Activated CD8-positive, alpha-beta memory T cell treated with anti-CD3 and anti-CD28 coated beads, Interleukin-2, amount 50 U/mL, for 1 hour (primary cell): ENCODE data around the gene TARBP2.
"Not testable (repeated sequence)": the region's sequence is repeated elsewhere in the genome, so short reads cannot be mapped to it uniquely, and the experiment has no call there.

Source experiments
- DNase-seq: peaks from one replicate; pipeline ENCODE4 v3.0.0-alpha.2; 2020; ENCODE audit errors: extremely low read depth

TARBP2 gene

DNA sequence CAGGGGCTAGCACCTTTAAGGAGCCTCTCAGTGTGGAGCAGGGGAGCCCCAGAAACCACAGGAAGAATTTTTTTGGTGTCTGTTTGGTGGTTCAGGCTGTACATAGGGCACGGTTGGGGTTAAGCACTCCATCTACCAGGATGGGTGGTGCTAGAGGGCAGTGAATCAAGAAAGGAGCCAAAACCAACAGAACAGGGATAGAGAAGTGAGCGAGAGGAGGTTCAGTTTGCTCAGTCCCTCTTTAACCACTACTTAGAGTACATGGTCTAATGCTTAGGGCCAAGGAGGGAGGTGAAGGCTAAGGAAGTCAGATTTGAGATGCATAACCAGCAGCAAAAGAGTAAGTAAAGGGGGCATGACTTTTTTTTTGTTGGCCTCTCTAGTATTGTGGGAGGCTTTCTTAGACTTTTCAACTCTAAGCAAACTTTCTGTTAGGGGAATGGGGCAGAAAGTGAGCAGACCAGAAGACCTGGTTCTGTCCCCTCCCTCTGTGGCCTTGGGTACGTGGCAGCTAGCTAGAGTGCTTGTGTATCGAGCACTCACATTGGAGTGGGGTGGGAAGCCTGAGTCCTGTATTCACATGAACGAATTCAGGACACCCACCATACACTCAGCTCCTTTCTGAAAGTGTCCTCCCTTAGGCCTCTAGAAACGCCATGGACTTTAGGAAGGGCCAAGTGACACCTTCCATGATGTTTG, 12.8 kb downstream of the TARBP2 start:
- no peak for DNase-seq

DNA sequence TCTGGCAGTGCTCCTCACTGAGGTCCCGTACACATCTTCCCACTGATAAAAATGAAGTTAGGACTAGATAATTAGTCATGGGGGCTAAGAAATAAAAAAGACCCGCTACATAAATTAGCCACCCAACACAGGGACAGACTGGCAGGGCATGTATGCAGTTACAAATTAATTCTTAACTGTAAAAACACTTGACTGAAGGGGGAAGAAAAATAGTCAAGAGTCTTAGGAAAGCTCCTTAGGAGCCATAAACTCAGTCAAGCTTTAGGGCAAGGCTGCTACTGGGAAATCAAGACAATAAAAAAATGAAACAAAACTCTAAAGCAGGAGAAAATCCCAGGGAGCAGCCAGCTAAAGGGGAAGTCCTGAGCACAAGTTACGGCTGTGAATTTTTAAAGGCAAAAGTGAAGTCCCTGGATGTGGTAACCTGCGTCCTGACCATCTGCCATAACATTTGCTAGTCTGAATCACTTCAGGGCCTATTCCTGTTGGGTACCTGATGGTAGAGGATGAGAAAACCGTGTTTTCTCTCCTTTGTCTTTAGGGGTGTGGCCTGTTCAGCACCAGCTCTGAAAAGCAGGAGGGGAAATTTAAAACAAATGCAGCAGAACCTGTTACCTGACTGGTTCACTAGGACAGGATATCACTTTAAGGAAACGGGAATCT, 13.7 kb downstream of the TARBP2 start:
- no peak for DNase-seq

DNA sequence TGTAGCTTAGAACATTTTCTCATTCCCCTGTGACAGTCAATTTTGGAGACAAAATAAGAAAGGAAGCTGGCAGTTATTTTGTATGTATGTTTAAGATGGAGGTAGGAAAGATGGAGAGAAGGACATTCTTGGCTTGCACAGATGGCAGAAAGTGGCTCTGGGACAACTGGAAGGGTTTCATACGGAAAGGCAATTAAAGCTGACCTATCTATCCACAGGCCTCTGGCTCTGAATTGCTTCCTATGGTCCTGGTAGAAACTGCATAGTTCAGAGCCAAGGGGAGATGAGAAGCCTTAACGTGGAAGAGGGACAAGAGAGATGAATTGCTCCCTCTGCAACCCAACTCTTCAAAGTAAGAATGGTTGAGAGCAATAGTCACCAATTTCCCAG, 14.2 kb downstream of the TARBP2 start:
- no peak for DNase-seq

DNA sequence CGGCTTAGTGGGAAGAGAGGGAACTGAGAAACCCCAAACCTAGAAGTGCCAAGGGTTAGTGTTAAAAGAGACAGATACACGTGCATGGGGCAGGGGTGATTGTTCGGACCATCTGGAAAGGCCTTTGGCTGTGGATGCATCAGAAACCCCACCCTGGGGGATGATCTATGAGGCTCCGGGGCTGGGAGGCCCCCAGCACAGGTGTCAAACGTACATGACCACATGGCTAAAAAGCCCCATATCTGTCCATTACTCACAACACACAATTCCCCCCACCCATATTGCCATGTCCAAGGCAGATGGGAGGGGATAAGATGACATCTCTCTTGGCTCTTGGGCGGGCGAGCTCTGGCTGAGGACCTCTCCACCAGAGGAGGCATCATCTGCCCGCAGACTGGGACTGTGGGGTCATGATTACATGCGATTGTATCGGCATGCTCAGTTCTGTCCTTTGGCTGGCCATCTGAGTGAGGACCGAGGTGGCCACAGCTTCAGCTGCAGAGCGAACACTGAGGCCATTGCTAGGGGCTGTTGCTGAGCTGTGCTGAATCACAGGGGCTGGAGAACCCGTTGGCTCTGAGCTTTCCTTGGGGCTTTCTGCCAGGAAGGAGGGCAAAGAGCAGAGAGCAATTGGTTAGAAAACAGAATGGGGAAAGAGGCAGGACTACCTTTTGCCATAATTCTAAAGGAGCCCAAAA, 15.8 kb downstream of the TARBP2 start:
- DNase-seq, result no peak

DNA sequence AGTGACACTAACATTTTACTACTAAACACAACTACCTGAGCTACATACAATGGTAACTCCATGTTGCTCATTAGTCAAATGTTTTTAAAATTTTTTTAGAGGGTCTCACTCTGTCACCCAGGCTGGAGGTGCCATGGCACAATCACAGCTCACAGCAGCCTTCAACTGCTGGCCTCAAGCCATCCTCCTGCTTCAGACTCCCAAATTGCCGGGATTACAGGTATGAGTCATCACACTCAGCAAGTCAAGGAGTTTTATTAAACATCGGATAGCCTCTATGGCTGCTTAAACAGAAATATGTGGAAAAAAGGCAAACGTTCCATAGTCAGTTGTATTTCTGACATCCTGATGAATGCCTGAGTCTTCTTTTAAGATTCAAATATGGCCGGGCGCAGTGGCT, 17.3 kb downstream of the TARBP2 start:
- DNase-seq, result no peak

DNA sequence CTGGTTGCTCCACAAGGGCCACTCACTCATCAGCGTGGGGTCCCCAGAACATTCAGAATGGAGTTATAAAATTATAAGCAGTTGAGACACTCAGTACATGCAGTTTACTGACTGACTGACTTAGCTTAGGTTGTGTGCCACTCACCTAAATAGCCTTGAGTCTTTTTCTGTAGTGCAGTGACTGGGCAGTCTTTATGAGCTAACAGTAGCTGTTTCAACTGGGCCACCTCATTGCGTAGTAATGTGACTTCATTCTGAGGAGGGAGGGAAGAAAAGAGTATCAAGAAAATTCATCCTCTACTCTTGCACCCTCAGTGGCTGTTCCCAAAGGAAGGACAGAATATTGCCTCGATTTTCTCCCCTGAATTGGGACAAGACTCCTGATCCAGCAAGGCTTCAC, 22.0 kb downstream of the TARBP2 start:
- DNase-seq, result no peak

DNA sequence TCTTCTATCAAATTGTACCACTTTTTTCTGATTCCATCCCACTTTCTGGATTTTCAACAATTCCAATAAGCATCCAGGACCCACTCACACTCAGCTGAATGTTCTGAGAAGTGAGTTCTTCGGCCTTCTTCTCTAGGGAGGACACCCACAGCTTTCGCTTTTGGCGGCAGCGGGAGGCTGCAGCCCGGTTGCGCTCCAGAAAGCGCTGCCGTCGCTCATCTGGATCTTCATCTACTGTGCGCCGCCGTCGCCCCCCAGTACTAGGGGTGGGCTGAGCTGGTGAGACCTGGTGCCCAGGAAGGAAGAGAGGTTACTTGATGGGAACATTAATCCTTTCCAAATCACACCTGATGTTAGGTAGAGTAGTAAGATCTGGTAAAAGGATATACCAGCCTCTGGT, 23.4 kb downstream of the TARBP2 start:
- DNase-seq, result no peak

DNA sequence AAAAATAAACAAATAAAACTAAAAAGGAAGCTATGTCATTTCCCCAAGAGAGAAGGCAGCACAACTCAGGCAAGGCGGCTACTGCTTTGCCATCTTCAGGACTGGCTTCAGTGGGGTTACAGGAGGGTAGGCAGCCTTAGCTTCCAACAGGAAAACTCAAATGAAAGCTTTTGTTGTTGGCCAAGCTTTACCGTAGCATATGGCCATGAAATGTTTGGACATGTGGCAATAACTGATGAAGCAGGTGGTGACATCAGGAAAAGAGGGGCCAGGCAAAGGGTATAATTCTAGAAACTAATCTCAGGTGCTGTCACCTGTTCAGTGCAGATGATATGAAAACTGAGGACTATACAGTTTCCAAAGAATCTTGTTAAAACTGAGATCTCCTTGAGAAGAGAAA, 29.0 kb downstream of the TARBP2 start:
- DNase-seq, result no peak

DNA sequence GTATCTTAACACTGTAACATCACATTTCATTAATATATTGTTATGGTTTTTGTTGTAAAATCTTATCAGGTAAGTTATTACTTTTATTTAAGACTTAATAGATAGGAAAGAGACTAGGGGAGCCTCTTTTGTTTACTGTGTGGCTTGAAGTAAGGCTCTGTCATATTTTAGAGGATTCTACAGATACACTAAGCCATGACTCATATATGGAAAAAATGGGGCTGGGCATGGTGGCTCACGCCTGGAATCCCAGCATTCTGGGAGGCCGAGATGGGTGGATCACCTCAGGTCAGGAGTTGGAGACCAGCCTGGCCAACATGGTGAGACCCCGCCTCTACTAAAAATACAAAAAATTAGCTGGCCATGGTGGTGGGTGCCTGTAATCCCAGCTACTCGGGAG, 29.8 kb downstream of the TARBP2 start:
- DNase-seq, result no peak

DNA sequence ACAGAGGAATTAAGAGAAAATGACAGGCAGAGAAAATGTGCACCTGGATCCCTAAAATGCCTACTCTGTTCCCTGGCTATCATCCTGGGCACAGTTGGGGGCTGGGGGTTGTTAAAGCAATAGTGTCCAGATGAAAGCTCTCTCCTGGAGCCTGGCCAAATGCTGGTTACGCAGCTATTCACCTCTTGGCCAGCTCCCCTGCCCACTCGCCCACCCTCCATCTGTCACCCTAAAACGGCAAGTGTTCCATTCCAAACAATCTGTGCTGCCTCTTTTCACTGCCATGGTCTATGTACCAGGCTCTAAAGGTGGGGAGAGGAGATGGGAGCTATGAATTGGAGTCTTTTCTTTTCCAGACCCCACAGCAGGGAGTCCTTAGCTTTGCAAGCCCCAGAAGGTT, 30.9 kb downstream of the TARBP2 start:
- DNase-seq, result no peak

DNA sequence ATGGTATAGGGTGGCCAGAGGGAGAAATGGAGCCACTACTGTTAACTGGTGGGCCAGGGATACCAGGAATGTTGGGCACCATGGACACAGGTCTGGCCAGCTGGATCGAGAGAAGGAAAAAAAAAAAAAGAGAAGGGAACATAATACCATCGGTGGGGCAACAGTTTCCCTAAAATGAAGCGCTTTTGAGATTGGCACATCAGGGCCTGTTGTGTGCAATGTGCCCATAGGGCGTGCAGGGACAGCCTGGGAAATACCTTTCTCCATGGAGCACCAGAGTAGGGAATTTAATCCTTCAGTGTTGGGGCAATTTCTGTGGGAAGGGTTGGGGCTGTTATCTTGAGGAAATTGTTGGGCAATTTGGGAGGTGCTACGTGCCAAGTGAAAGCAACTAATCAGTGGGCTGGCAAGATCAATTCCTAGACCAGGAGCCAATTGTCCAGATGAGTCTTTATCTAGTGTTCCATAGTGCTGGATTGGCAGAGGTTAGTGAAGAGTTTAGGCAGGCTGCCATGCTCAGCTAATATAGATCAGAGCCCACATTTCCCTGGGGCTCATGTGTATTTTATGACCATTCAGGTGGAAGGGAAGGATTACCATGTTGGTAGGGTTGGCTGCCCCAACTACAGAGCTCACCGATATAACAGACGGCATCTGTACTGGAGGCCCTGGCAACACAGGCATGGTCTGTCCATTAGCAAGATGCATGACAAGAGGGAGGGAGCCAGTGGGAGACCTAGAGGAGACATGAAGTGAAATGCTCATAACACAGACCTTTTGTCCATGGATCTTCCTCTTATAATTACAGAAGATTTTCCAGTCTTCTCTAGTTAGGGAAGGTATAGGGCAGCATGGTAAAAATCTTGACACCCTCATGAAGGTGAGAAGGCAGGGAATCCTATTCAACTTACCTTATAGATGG, 31.7 kb downstream of the TARBP2 start:
- no peak for DNase-seq

DNA sequence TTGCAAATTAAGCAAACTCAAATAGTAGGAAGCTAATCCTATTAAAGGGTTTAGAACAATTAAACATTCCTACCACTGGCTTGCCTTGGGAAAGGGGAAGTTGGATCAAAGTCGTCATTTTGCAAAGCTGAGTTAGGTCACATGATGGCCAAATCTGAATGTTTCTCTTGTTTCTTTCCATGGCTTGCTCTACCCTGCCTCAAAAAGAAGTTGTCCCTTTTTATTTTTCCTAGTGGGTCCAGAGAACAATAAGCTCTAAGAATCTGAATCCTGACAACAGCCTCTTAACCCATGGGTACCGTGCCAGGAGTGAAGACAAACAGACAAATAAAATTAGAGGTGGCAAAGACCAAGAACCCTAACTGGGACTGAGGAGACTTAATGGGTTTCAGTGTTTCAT, 32.4 kb downstream of the TARBP2 start:
- DNase-seq, result no peak

DNA sequence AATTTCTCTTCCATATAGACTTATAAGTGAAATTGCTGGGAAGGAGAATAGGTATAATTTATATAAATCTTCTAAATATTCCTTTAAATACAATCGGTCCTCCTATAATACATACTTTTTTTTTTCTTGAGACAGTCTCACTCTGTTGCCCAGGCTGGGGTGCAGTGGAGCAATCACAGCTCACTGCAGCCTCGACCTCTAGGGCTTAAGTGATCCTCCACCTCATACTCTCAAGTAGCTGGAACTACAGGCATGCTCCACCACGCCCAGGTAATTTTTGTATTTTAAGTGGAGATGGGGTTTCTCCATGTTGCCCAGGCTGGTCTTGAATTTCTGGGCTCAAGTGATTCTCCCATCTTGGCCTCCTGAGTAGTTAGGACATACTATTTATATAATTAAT, 35.9 kb downstream of the TARBP2 start:
- DNase-seq, result no peak

DNA sequence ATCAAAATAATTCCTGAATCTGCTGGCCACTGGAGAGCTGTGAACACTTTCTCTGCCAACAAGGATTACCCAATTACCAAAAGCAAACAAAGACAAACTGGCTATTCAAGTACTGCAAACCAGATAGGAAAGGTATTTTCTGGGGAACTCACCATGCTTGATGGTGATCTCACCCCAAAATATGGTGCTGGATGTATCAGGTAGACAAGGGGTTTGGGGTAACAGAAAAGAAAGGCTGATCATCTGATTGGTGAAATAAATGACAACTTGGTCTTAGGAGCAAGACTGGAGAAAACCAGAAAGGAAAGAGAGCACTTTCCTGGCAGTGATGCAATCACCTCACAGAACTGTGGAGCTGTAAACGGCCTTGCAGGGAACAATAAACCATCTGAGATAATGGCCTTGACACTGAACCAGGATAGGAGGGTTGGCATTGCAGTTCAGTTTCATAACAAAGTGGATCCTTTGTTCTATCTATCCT, 37.2 kb downstream of the TARBP2 start:
- no peak for DNase-seq

DNA sequence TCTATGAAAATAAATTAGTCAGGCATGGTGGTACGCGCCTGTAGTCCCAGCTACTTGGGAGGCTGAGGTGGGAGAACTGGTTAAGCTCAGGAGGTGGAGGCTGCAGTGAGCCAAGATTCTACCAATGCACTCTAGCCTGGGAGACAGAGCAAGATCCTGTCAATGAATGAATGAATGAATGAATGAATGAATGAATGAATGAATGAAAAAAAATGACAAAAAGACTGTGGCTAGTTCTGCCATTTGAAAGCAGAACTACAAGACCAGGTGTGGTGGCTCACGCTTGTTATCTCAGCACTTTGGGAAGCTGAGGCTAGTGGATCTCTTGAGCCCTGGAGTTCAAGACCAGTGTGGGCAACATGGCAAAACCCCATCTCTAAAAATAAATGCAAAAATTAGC, 38.4 kb downstream of the TARBP2 start:
- no peak for DNase-seq

DNA sequence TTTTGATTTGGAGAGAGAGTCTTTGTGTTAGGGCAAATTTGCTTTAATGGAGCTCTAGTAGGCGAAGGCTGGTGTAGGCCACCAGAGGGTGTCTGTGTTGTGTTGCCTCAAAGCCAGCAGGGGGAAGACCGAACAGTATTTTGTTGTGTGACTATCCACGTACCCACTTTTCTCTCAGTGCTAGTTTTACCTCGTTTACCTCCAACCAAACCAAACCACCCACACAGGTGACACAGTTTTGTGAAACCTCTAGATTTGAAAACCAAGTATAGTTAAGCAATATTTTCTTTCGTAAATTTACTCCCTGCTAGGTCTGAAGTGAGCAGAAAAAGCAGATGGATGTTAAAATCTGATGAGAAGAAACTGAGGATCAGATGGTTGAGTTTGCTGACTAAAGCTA, 42.5 kb downstream of the TARBP2 start:
- peak; percentile 4 for DNase-seq

DNA sequence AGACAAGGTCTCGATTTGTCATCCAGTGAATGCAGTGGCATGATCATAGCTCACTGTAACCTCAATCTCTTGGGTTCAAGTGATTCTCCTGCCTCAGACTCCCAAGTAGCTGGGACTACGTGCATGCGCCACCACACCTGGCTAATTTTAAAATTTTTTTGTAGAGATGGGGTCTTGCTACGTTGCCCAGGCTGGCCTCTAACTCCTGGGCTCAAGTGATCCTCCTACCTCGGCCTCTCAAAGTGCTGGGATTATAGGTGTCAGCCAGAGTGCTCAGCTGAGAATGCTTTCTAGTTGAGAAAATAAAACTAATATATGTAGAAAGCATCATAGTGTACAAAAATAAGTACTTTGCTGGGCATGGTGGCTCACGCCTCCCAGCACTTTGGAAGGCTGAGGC, 47.3 kb downstream of the TARBP2 start:
- not testable (repeated sequence) for DNase-seq

DNA sequence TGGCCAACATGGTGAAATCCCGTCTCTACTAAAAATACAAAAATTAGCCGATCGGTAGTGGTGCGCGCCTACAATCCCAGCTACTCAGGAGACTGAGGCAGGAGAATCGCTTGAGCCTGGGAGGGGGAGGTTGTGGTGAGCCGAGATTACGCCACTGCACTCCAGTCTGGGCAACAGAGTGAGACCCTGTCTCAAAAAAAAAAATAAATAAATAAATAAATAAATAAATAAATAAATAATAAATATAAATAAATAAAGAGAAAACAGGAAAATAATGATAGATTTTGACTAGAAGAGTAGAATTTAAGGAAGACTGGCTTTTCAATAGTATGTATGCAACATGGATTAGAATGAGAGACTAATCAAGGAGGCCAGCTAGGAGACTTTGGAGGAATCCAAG, 49.0 kb downstream of the TARBP2 start:
- not testable (repeated sequence) for DNase-seq

DNA sequence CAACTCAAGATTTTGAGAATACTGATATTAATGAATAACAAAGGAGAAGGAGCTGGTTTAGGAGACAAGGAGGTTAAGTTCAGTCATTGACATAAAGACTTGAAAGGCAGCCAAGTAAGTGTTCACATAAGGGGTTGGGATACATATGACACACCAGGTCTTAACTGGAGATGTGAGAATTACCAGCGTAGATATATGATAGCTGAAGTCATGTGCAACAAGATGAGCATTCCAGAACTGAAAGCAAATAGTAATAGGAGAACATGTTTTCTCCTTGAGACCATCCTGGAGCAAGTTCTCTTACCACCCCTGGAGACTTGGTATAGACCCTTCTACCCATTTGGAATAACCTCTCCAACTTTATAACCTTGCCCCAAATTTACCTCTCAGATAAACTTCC, 49.5 kb downstream of the TARBP2 start:
- no peak for DNase-seq

DNA sequence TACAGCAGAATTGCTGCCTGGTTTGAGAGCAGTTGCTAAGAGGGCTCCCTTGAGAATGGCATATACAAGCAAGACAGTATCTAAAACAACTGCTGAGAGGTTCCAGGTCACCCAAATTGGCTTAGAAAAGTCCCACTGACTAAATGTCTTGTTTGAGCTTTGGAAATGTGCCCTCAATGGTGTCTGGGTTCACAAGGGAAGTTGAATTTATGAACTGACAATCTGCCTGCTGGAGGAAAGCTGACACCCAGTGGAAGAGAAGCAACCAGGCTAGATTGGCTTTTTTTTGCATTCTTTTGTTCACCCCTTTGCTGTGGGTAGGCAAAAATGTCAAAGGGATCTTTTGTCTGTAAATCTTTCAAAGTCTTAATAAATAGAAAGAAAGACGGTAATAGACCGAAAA, 50.8 kb downstream of the TARBP2 start:
- no peak for DNase-seq

DNA sequence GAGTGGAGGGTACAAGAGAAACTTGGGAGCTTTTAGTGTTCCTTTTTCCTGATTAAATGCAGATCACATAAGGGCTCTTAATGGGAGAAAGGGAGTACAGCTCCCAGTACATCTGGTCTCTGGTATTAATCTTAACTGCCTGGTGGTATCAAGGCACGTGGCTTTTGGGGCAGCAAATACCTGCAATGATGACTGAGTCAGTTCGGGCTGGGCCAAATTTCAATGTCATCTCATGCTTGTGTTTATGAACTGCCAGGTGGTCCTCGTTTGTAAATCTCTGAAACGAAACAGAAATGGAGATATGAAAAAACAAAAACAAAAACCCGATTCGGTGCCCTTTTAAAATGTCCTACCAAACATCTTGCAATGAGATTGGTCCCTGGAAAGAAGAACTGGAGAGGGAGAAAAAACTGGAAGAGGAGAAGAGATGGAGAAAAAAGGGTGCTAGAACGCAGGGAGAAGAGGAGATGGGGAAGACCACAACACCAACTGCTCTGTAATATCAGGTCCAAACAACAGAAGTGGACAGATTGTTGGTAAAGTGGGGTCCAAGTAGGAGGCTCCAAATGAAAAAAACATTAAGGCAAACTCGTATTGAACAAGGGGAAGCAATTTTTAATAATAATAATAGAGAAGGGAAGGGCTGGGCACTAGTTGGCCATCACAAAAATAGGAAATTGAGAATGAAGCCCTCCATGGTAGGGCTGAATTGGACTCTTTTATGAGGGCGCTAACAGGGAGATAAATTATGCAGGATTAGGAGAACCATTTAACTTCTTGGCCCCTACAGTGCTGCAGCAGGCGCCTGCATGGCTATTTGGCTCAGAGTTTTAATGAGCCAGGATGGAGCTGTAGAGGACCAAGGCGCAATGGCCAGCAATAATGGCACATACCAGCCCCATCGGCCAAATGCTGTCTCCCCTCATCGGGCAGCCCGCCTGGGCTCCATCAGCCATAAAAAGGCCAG, 51.6 kb downstream of the TARBP2 start:
- DNase-seq, result no peak
